ENCODE results near the gene NKX6-2.

DNA sequence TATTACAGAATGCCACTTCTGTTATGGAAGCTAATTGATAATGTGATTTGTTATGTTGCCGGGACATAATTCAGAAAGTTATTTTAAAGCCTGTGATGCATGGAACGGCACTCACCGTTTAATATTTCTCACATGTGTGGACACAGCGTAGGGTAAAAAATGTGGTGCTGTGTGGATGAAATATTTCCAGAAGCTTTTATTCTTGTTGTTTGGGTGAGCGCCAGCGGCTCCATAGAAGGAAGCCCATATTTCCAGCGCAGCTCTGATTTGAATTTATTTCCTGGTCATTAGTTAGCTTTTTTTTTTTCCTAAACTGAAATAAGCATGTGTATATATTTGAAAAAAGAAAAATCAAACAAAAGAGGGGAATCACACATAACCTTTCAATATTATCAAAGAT lies 20.2 kb upstream of the NKX6-2 start:
- TF ChIP-seq SUZ12 (IDR thresholded peaks at IDR 0.05) (no peak), SP1 (IDR thresholded peaks at IDR 0.05) (no peak), L3MBTL2 (conservative IDR thresholded peaks at IDR 0.05) (no peak), FOXK2 (IDR thresholded peaks at IDR 0.05) (no peak), BHLHE40 (IDR thresholded peaks at IDR 0.05; ENCODE audit: borderline replicate concordance) (no peak)
- TF ChIP-seq, protein P1, sequence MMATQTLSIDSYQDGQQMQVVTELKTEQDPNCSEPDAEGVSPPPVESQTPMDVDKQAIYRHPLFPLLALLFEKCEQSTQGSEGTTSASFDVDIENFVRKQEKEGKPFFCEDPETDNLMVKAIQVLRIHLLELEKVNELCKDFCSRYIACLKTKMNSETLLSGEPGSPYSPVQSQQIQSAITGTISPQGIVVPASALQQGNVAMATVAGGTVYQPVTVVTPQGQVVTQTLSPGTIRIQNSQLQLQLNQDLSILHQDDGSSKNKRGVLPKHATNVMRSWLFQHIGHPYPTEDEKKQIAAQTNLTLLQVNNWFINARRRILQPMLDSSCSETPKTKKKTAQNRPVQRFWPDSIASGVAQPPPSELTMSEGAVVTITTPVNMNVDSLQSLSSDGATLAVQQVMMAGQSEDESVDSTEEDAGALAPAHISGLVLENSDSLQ (IDR thresholded peaks at IDR 0.05) = no peak

All from HEK293T (cell line).